AG09309 (cell line): Measurements from ENCODE around the gene FMR1.

Source experiments
- DNase-seq: peaks from one replicate; pipeline ENCODE4 v3.0.0-alpha.2; 2010; ENCODE audit warnings: low read depth
- H3K4me3 ChIP-seq: 2 replicates; pipeline ENCODE4 v1.5.1; 2011; ENCODE audit warnings: mild to moderate bottlenecking, low read depth, low read length, moderate library complexity; ENCODE audit not compliant: control insufficient read depth
- TF ChIP-seq, protein P1 (sequence below): IDR thresholded peaks from 2 replicates; pipeline ENCODE4 v1.5.1; 2011; ENCODE audit warnings: mild to moderate bottlenecking, low read depth, low read length, inconsistent platforms; ENCODE audit not compliant: insufficient read depth, control insufficient read depth; ENCODE audit errors: missing control alignments

The FMR1 gene

GRCh38 chrX:147891896-147892295 is 19.8 kb upstream of the FMR1 start:
- TF ChIP-seq, protein P1, sequence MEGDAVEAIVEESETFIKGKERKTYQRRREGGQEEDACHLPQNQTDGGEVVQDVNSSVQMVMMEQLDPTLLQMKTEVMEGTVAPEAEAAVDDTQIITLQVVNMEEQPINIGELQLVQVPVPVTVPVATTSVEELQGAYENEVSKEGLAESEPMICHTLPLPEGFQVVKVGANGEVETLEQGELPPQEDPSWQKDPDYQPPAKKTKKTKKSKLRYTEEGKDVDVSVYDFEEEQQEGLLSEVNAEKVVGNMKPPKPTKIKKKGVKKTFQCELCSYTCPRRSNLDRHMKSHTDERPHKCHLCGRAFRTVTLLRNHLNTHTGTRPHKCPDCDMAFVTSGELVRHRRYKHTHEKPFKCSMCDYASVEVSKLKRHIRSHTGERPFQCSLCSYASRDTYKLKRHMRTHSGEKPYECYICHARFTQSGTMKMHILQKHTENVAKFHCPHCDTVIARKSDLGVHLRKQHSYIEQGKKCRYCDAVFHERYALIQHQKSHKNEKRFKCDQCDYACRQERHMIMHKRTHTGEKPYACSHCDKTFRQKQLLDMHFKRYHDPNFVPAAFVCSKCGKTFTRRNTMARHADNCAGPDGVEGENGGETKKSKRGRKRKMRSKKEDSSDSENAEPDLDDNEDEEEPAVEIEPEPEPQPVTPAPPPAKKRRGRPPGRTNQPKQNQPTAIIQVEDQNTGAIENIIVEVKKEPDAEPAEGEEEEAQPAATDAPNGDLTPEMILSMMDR: no peak
- H3K4me3 ChIP-seq: no peak overlapping the region
- DNase-seq: no peak

DNA sequence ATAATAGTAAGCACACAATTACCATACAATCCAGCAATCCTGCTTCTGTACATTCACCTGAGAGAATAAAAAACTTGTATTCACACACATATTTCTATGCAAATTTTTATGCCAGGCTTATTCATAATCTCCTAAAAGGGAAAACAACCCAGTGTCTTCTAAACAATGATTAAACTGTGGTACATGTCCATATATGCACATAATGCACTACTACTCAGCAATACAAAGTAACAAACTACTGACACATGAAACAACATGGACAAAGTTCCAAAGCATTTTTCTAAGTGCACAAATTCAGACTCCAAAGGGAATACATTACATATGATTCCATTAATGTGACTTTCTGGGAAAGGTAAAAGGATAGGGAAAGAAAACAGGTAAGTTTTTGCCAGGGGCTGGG is 18.0 kb upstream of the FMR1 start:
- DNase-seq: no peak
- TF ChIP-seq, protein P1: no peak
- no peak overlapping the region for H3K4me3 ChIP-seq

DNA sequence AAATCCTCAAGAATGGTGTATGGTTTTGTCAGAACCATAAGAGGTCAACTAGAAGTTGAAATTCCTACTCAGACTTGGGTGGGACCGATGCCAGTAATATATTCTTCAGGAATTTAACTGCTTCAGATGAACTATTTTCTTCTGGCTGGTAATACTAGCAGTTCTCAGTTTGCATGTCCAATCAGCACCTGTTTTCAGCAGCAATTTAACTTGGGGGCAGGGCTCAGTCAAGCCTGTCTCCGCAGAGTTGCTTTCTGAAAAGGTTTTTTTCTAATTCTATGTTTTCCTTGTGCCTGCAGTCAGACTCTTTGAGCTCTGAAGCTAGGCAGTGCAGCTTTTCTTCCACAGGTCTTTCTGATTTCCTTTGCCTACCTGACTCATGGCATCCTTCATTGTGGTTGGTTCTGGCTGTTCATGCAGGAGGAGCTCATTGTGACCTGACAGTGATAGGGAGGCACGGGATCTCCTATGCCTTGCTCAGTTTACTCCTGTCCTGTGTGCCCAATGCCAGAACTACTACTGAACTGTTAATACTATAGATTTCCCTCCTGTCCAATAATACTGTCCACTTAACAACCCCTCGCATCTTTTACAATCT is 17.3 kb upstream of the FMR1 start:
- H3K4me3 ChIP-seq: no peak overlapping the region
- TF ChIP-seq, protein P1: no peak
- no peak for DNase-seq

GRCh38 chrX:147897117-147897516 is 14.6 kb upstream of the FMR1 start:
- no peak overlapping the region for H3K4me3 ChIP-seq
- DNase-seq: no peak
- TF ChIP-seq, protein P1: no peak

DNA sequence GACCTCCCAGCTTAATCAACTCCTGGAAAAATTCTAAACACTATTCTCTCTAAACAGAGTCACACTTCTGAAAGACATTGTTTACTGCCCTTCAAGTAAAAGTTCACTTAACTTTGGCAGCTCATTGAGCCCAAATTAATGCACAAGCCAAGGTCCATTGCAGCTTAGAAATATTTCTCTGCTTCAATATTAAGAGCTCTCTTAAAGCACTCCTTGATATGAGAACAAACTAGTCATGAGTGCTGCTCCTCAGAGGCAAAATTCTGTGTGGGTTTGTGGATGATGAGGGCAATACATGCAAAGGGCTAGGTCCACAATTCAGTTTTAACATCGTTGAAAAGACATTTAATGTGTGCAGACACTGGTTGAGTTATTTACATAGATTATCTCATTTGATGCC is 12.8 kb upstream of the FMR1 start:
- no peak for DNase-seq
- no peak overlapping the region for H3K4me3 ChIP-seq
- TF ChIP-seq, protein P1: no peak

- no peak for DNase-seq
- H3K4me3 ChIP-seq: no peak overlapping the region
- TF ChIP-seq, protein P1: no peak
Measured at GRCh38 chrX:147899379-147900114, 12.2 kb upstream of the FMR1 start.
